GM21528 (cell line): ENCODE results near the gene POGLUT2.

Experiments used
- ATAC-seq: cut with Tn5 transposase; IDR thresholded peaks from one replicate; pipeline ENCODE4 v1.9.1; 2021; ENCODE audit warnings: mild to moderate bottlenecking, moderate library complexity; ENCODE audit not compliant: unreplicated experiment, low FRiP score

POGLUT2 gene

GRCh38 chr13:102798581-102799425 lies at the start of gene POGLUT2, which contains the start of gene BIVM:
POGLUT2 (minus strand) TSS chr13:102798976; CDS start chr13:102798670, 306 bp downstream.
BIVM (plus strand) TSS chr13:102799119; CDS start chr13:102807268, 8,149 bp downstream.
- ATAC-seq: peak; percentile 88

- ATAC-seq: peak; percentile 18
These were observed 48.8 kb upstream of the POGLUT2 start for GRCh38 chr13:102847272-102848234.

- peak; percentile 47 for ATAC-seq
These were observed 47.7 kb upstream of the POGLUT2 start for GRCh38 chr13:102846261-102847015.

GRCh38 chr13:102845630-102846260 lies 47.0 kb upstream of the POGLUT2 start, which contains the start of gene ERCC5:
ERCC5 (plus strand) TSS chr13:102846032; CDS start chr13:102846267, 235 bp downstream.
- peak; percentile 88 for ATAC-seq

- peak; percentile 29 for ATAC-seq
These were observed 46.5 kb upstream of the POGLUT2 start for GRCh38 chr13:102845289-102845629.

GRCh38 chr13:102839462-102839861 lies 40.7 kb upstream of the POGLUT2 start:
- ATAC-seq: no peak

GRCh38 chr13:102838982-102839381 lies 40.2 kb upstream of the POGLUT2 start:
- no peak for ATAC-seq

- no peak for ATAC-seq
These were observed 39.5 kb upstream of the POGLUT2 start for GRCh38 chr13:102838273-102838672.

GRCh38 chr13:102836471-102836870 lies 37.7 kb upstream of the POGLUT2 start:
- ATAC-seq: no peak

GRCh38 chr13:102830646-102831045 lies 31.9 kb upstream of the POGLUT2 start:
- no peak for ATAC-seq

- no peak for ATAC-seq
These were observed 27.3 kb upstream of the POGLUT2 start for GRCh38 chr13:102825921-102826706.

- ATAC-seq: no peak
These were observed 26.6 kb upstream of the POGLUT2 start for GRCh38 chr13:102825400-102825799.

GRCh38 chr13:102817907-102818306 lies 19.1 kb upstream of the POGLUT2 start:
- ATAC-seq: no peak

GRCh38 chr13:102817241-102817640 lies 18.5 kb upstream of the POGLUT2 start:
- no peak for ATAC-seq

- ATAC-seq: no peak
These were observed 17.9 kb upstream of the POGLUT2 start for GRCh38 chr13:102816708-102817107.

GRCh38 chr13:102815788-102816187 lies 17.0 kb upstream of the POGLUT2 start:
- no peak for ATAC-seq

- ATAC-seq: no peak
These were observed 16.0 kb upstream of the POGLUT2 start for GRCh38 chr13:102814793-102815192.

- ATAC-seq: no peak
These were observed 15.3 kb upstream of the POGLUT2 start for GRCh38 chr13:102814025-102814607.
